ENCODE results near the gene BTBD9. TPM values are rescaled to one million over a fixed set of nuclear protein-coding genes. Genes with fewer than 3 reads are reported as not detected.

BTBD9 gene
- total RNA-seq, 5 donors from 2014 or later (not counting 1 experiment from before 2014, with no cell fraction given): 29.3 to 67.7 (median 38.1) TPM

GRCh38 chr6:38484656-38485055 is 155.1 kb downstream of the BTBD9 start:
- no peak overlapping the region for H3K27ac ChIP-seq (ENCODE audit: low read length)
- peaks cover 0 to 5% of the 10 kb centered on the region in 2 donors for H3K36me3 ChIP-seq (ENCODE audit: control insufficient read depth in 2 of 2, extremely low read depth in 1 of 2, insufficient read depth in 1 of 2, low read length in 1 of 2)
- ATAC-seq (replicated peaks in 1 of 4) (no peak), DNase-seq (no peak)
- H3K4me1 Mint-ChIP-seq: peaks cover 0 to 6% (median 0%) of the 10 kb centered on the region in 3 donors
- H3K9me3 ChIP-seq: no peaks in the 10 kb centered on the region
- no peaks in the 10 kb centered on the region for H3K27me3 Mint-ChIP-seq
- no peak overlapping the region for H3K27ac Mint-ChIP-seq
- H3K4me3 ChIP-seq (ENCODE audit: control insufficient read depth in 1 of 2, extremely low read depth in 1 of 2, low read length in 1 of 2): no peak overlapping the region
- no peaks in the 10 kb centered on the region for H3K4me1 ChIP-seq (ENCODE audit: control insufficient read depth in 1 of 2, extremely low read depth in 1 of 2, insufficient read depth in 2 of 2, low read length in 2 of 2)
- H3K4me3 Mint-ChIP-seq: no peak overlapping the region
- no peaks in the 10 kb centered on the region for H3K27me3 ChIP-seq (replicated peaks in 1 of 2; ENCODE audit: control insufficient read depth in 2 of 2, extremely low read depth in 1 of 2, insufficient read depth in 2 of 2, low read length in 1 of 2)
- H3K9me3 Mint-ChIP-seq: no peaks in the 10 kb centered on the region
- 100% methylated on average over 2 of the region's 3 CpGs for WGBS (ENCODE audit: insufficient coverage)
- ChIA-PET CTCF (no interaction called here), POLR2A (no interaction called here)
- peaks cover 14% of the 10 kb centered on the region for H3K36me3 Mint-ChIP-seq

- H3K27ac Mint-ChIP-seq: no peak overlapping the region
- H3K27me3 Mint-ChIP-seq: no peaks in the 10 kb centered on the region
- ATAC-seq (replicated peaks in 1 of 4): no peak
- WGBS (ENCODE audit: insufficient coverage): 76% methylated on average over 2 of the region's 2 CpGs
- ChIA-PET POLR2A (interaction anchor here in 1 of 2 donors (0.7 kb wide), 1 partner anchor 570 kb away, joined by 3 read pairs; no protein-coding TSS in a partner anchor), CTCF (interaction anchor here in 1 of 2 donors (1.1 kb wide), 1 partner anchor 8 kb away, joined by 3 read pairs; no protein-coding TSS in a partner anchor)
- H3K4me1 Mint-ChIP-seq: peaks cover 2 to 7% (median 6%) of the 10 kb centered on the region in 3 donors
- H3K4me3 ChIP-seq (ENCODE audit: control insufficient read depth in 1 of 2, extremely low read depth in 1 of 2, low read length in 1 of 2): no peak overlapping the region
- peaks cover 11% of the 10 kb centered on the region for H3K36me3 Mint-ChIP-seq
- peaks cover 0 to 5% of the 10 kb centered on the region in 2 donors for H3K36me3 ChIP-seq (ENCODE audit: control insufficient read depth in 2 of 2, extremely low read depth in 1 of 2, insufficient read depth in 1 of 2, low read length in 1 of 2)
- no peaks in the 10 kb centered on the region for H3K9me3 Mint-ChIP-seq
- H3K9me3 ChIP-seq: no peaks in the 10 kb centered on the region
- H3K27ac ChIP-seq (ENCODE audit: low read length): no peak overlapping the region
- no peak for DNase-seq
- H3K4me3 Mint-ChIP-seq: no peak overlapping the region
- no peaks in the 10 kb centered on the region for H3K27me3 ChIP-seq (replicated peaks in 1 of 2; ENCODE audit: control insufficient read depth in 2 of 2, extremely low read depth in 1 of 2, insufficient read depth in 2 of 2, low read length in 1 of 2)
- H3K4me1 ChIP-seq (ENCODE audit: control insufficient read depth in 1 of 2, extremely low read depth in 1 of 2, insufficient read depth in 2 of 2, low read length in 2 of 2): no peaks in the 10 kb centered on the region
Measured at GRCh38 chr6:38483526-38483925, 156.2 kb downstream of the BTBD9 start.

GRCh38 chr6:38482466-38482865 is 157.3 kb downstream of the BTBD9 start:
- H3K4me1 Mint-ChIP-seq: peaks cover 4 to 10% (median 10%) of the 10 kb centered on the region in 3 donors
- no peaks in the 10 kb centered on the region for H3K27me3 Mint-ChIP-seq
- no peaks in the 10 kb centered on the region for H3K9me3 Mint-ChIP-seq
- WGBS (ENCODE audit: insufficient coverage): no CpG with 5 or more reads among the region's 1 CpG
- peaks cover 10% of the 10 kb centered on the region for H3K36me3 Mint-ChIP-seq
- ChIA-PET CTCF (interaction anchor here (0.5 to 2.2 kb wide), 4 partner anchors 9 to 439 kb away, joined by 3 to 8 read pairs (median 6); no protein-coding TSS in a partner anchor), POLR2A (interaction anchor here (0.6 kb wide), 2 partner anchors 8 to 26 kb away, joined by 3 to 5 read pairs; no protein-coding TSS in a partner anchor)
- ATAC-seq (replicated peaks in 1 of 4) (no peak), DNase-seq (no peak)
- H3K4me3 Mint-ChIP-seq: no peak overlapping the region
- H3K9me3 ChIP-seq: no peaks in the 10 kb centered on the region
- H3K36me3 ChIP-seq (ENCODE audit: control insufficient read depth in 2 of 2, extremely low read depth in 1 of 2, insufficient read depth in 1 of 2, low read length in 1 of 2): peaks cover 0 to 5% of the 10 kb centered on the region in 2 donors
- no peak overlapping the region for H3K27ac Mint-ChIP-seq
- H3K4me1 ChIP-seq (ENCODE audit: control insufficient read depth in 1 of 2, extremely low read depth in 1 of 2, insufficient read depth in 2 of 2, low read length in 2 of 2): no peaks in the 10 kb centered on the region
- H3K27me3 ChIP-seq (replicated peaks in 1 of 2; ENCODE audit: control insufficient read depth in 2 of 2, extremely low read depth in 1 of 2, insufficient read depth in 2 of 2, low read length in 1 of 2): no peaks in the 10 kb centered on the region
- H3K27ac ChIP-seq (ENCODE audit: low read length): no peak overlapping the region
- H3K4me3 ChIP-seq (ENCODE audit: control insufficient read depth in 1 of 2, extremely low read depth in 1 of 2, low read length in 1 of 2): no peak overlapping the region

- H3K4me1 ChIP-seq (ENCODE audit: control insufficient read depth in 1 of 2, extremely low read depth in 1 of 2, insufficient read depth in 2 of 2, low read length in 2 of 2): no peaks in the 10 kb centered on the region
- H3K36me3 ChIP-seq (ENCODE audit: control insufficient read depth in 2 of 2, extremely low read depth in 1 of 2, insufficient read depth in 1 of 2, low read length in 1 of 2): peaks cover 0 to 5% of the 10 kb centered on the region in 2 donors
- 79% methylated on average over 4 of the region's 4 CpGs for WGBS (ENCODE audit: insufficient coverage)
Measured at GRCh38 chr6:38481851-38482250, 157.9 kb downstream of the BTBD9 start.

GRCh38 chr6:38481211-38481836 is 158.4 kb downstream of the BTBD9 start:
- no peaks in the 10 kb centered on the region for H3K9me3 Mint-ChIP-seq
- peaks cover 0 to 5% of the 10 kb centered on the region in 2 donors for H3K36me3 ChIP-seq (ENCODE audit: control insufficient read depth in 2 of 2, extremely low read depth in 1 of 2, insufficient read depth in 1 of 2, low read length in 1 of 2)
- ATAC-seq (replicated peaks in 1 of 4) (no peak), DNase-seq (no peak)
- H3K27ac ChIP-seq (ENCODE audit: low read length): no peak overlapping the region
- ChIA-PET CTCF (interaction anchor here in 1 of 2 donors (2.2 kb wide), 1 partner anchor 13 kb away, joined by 8 read pairs; no protein-coding TSS in a partner anchor), POLR2A (no interaction called here)
- no peak overlapping the region for H3K4me3 ChIP-seq (ENCODE audit: control insufficient read depth in 1 of 2, extremely low read depth in 1 of 2, low read length in 1 of 2)
- H3K4me1 ChIP-seq (ENCODE audit: control insufficient read depth in 1 of 2, extremely low read depth in 1 of 2, insufficient read depth in 2 of 2, low read length in 2 of 2): no peaks in the 10 kb centered on the region
- H3K27me3 Mint-ChIP-seq: no peaks in the 10 kb centered on the region
- H3K9me3 ChIP-seq: no peaks in the 10 kb centered on the region
- 100% methylated on average over 3 of the region's 5 CpGs for WGBS (ENCODE audit: insufficient coverage)
- no peaks in the 10 kb centered on the region for H3K27me3 ChIP-seq (replicated peaks in 1 of 2; ENCODE audit: control insufficient read depth in 2 of 2, extremely low read depth in 1 of 2, insufficient read depth in 2 of 2, low read length in 1 of 2)
- H3K4me3 Mint-ChIP-seq: no peak overlapping the region
- H3K4me1 Mint-ChIP-seq: peaks cover 4 to 10% (median 9%) of the 10 kb centered on the region in 3 donors
- peaks cover 6% of the 10 kb centered on the region for H3K36me3 Mint-ChIP-seq
- no peak overlapping the region for H3K27ac Mint-ChIP-seq

More at GRCh38 chr6:38481851-38482250, 157.9 kb downstream of the BTBD9 start:
- Mint-ChIP-seq H3K27me3 (no peaks in the 10 kb centered on the region), H3K4me3 (no peak overlapping the region), H3K9me3 (no peaks in the 10 kb centered on the region), H3K4me1 (peaks cover 4 to 10% (median 10%) of the 10 kb centered on the region in 3 donors), H3K27ac (no peak overlapping the region), H3K36me3 (peaks cover 8% of the 10 kb centered on the region)
- ChIA-PET POLR2A (no interaction called here), CTCF (interaction anchor here (0.5 to 2.2 kb wide), 2 partner anchors 12 to 438 kb away, joined by 8 read pairs; no protein-coding TSS in a partner anchor)
- H3K9me3 ChIP-seq: no peaks in the 10 kb centered on the region
- no peaks in the 10 kb centered on the region for H3K27me3 ChIP-seq (replicated peaks in 1 of 2; ENCODE audit: control insufficient read depth in 2 of 2, extremely low read depth in 1 of 2, insufficient read depth in 2 of 2, low read length in 1 of 2)
- H3K27ac ChIP-seq (ENCODE audit: low read length): no peak overlapping the region
- DNase-seq (no peak), ATAC-seq (replicated peaks in 1 of 4) (no peak)
- no peak overlapping the region for H3K4me3 ChIP-seq (ENCODE audit: control insufficient read depth in 1 of 2, extremely low read depth in 1 of 2, low read length in 1 of 2)

- H3K4me1 ChIP-seq (ENCODE audit: control insufficient read depth in 1 of 2, extremely low read depth in 1 of 2, insufficient read depth in 2 of 2, low read length in 2 of 2): no peaks in the 10 kb centered on the region
- POLR2A ChIA-PET: no interaction called here
Measured at GRCh38 chr6:38480036-38480435, 159.7 kb downstream of the BTBD9 start.

More at GRCh38 chr6:38480036-38480435, 159.7 kb downstream of the BTBD9 start:
- Mint-ChIP-seq H3K27me3 (no peaks in the 10 kb centered on the region), H3K9me3 (no peaks in the 10 kb centered on the region), H3K4me3 (no peak overlapping the region), H3K27ac (no peak overlapping the region), H3K4me1 (peaks cover 4 to 10% (median 4%) of the 10 kb centered on the region in 3 donors), H3K36me3 (peaks cover 8% of the 10 kb centered on the region)
- no peak overlapping the region for H3K4me3 ChIP-seq (ENCODE audit: control insufficient read depth in 1 of 2, extremely low read depth in 1 of 2, low read length in 1 of 2)
- CTCF ChIA-PET: interaction anchor here in 1 of 2 donors (1.0 to 1.4 kb wide), 2 partner anchors 14 to 182 kb away, joined by 3 to 5 read pairs; no protein-coding TSS in a partner anchor
- H3K9me3 ChIP-seq: no peaks in the 10 kb centered on the region
- no peak overlapping the region for H3K27ac ChIP-seq (ENCODE audit: low read length)
- 68% methylated on average over 2 of the region's 4 CpGs for WGBS (ENCODE audit: insufficient coverage)
- ATAC-seq (replicated peaks in 1 of 4): no peak
- H3K27me3 ChIP-seq (replicated peaks in 1 of 2; ENCODE audit: control insufficient read depth in 2 of 2, extremely low read depth in 1 of 2, insufficient read depth in 2 of 2, low read length in 1 of 2): no peaks in the 10 kb centered on the region
- no peaks in the 10 kb centered on the region for H3K36me3 ChIP-seq (ENCODE audit: control insufficient read depth in 2 of 2, extremely low read depth in 1 of 2, insufficient read depth in 1 of 2, low read length in 1 of 2)
- DNase-seq: no peak

Data from T-cell (primary cell).